SJCRH30 (cell line): ENCODE measurements around the gene POMGNT2. TPM values are rescaled to one million over a fixed set of nuclear protein-coding genes. Genes with fewer than 3 reads are reported as not detected.

Experiments used
- DNase-seq, 2 experiments: peaks; one replicate each; pipeline ENCODE4 v3.0.0-alpha.2; 2015 to 2020
- H3K27ac ChIP-seq: fragments of 250-450 bp; sonication (Bioruptor Pico); 2 replicates; pipeline ENCODE4 v1.5.1; 2020; ENCODE audit warnings: mild to moderate bottlenecking, moderate library complexity
- H3K27me3 ChIP-seq: fragments of 250-450 bp; sonication (Bioruptor Pico); 2 replicates; pipeline ENCODE4 v1.5.1; 2020; ENCODE audit warnings: mild to moderate bottlenecking, moderate library complexity
- H3K36me3 ChIP-seq: fragments of 250-450 bp; sonication (Bioruptor Pico); 2 replicates; pipeline ENCODE4 v1.5.1; 2020; ENCODE audit warnings: mild to moderate bottlenecking, moderate library complexity
- H3K4me1 ChIP-seq: fragments of 250-450 bp; sonication (Bioruptor Pico); 2 replicates; pipeline ENCODE4 v1.5.1; 2020; ENCODE audit warnings: mild to moderate bottlenecking, moderate library complexity
- H3K4me3 ChIP-seq: fragments of 250-450 bp; sonication (Bioruptor Pico); 2 replicates; pipeline ENCODE4 v1.5.1; 2020; ENCODE audit warnings: mild to moderate bottlenecking, moderate library complexity
- H3K9me3 ChIP-seq: fragments of 250-450 bp; sonication (Bioruptor Pico); replicated peaks from 2 replicates; pipeline ENCODE4 v1.5.1; 2020; ENCODE audit warnings: mild to moderate bottlenecking, moderate library complexity
- total RNA-seq: library from RNA; depleted of rRNA; stranded (reverse); fragments of >200 nt; shearing (Covaris generic); gene quantifications from 2 replicates; pipeline ENCODE4 v1.2.3, GENCODE V29; 2014; rRNA removed

Gene POMGNT2
- 1.3 and 1.8 TPM in 2 replicates for total RNA-seq

GRCh38 chr3:43105596-43106292, at the start of gene POMGNT2:
TSS of gene POMGNT2 (minus strand) at chr3:43106079. CDS start at chr3:43081431, 24,648 bp downstream.
- H3K9me3 ChIP-seq = no peaks in the 10 kb centered on the region
- H3K27me3 ChIP-seq = no peaks in the 10 kb centered on the region
- peak; percentile 37 to 42 for DNase-seq
- H3K36me3 ChIP-seq = no peaks in the 10 kb centered on the region
- no peaks in the 10 kb centered on the region for H3K4me1 ChIP-seq
- no peak within 1 kb of the TSS for H3K27ac ChIP-seq
- H3K4me3 ChIP-seq = peak within 1 kb of the TSS; percentile 49

GRCh38 chr3:43154980-43155379, 49.1 kb upstream of the POMGNT2 start:
- no peaks in the 10 kb centered on the region for H3K9me3 ChIP-seq
- H3K27me3 ChIP-seq = no peaks in the 10 kb centered on the region
- H3K27ac ChIP-seq = no peak overlapping the region
- no peak for DNase-seq
- H3K36me3 ChIP-seq = no peaks in the 10 kb centered on the region
- H3K4me3 ChIP-seq = no peak overlapping the region
- no peaks in the 10 kb centered on the region for H3K4me1 ChIP-seq

- Histone ChIP-seq H3K4me1 (no peaks in the 10 kb centered on the region), H3K9me3 (no peaks in the 10 kb centered on the region), H3K27ac (no peak overlapping the region), H3K4me3 (no peak overlapping the region), H3K36me3 (no peaks in the 10 kb centered on the region), H3K27me3 (no peaks in the 10 kb centered on the region)
- no peak for DNase-seq
These were observed 47.6 kb upstream of the POMGNT2 start for GRCh38 chr3:43153216-43154083.

GRCh38 chr3:43152649-43153048, 46.8 kb upstream of the POMGNT2 start:
- H3K36me3 ChIP-seq = no peaks in the 10 kb centered on the region
- H3K9me3 ChIP-seq = no peaks in the 10 kb centered on the region
- H3K27ac ChIP-seq = no peak overlapping the region
- H3K27me3 ChIP-seq = no peaks in the 10 kb centered on the region
- H3K4me1 ChIP-seq = no peaks in the 10 kb centered on the region
- H3K4me3 ChIP-seq = no peak overlapping the region
- DNase-seq = no peak

- no peaks in the 10 kb centered on the region for H3K9me3 ChIP-seq
- H3K4me1 ChIP-seq = no peaks in the 10 kb centered on the region
- DNase-seq = no peak
- H3K27me3 ChIP-seq = no peaks in the 10 kb centered on the region
- no peak overlapping the region for H3K4me3 ChIP-seq
- H3K36me3 ChIP-seq = no peaks in the 10 kb centered on the region
- H3K27ac ChIP-seq = no peak overlapping the region
These were observed 42.2 kb upstream of the POMGNT2 start for GRCh38 chr3:43148033-43148432.

GRCh38 chr3:43146599-43146998, 40.7 kb upstream of the POMGNT2 start:
- Histone ChIP-seq H3K36me3 (no peaks in the 10 kb centered on the region), H3K4me1 (no peaks in the 10 kb centered on the region), H3K9me3 (no peaks in the 10 kb centered on the region), H3K27me3 (no peaks in the 10 kb centered on the region), H3K27ac (no peak overlapping the region), H3K4me3 (no peak overlapping the region)
- DNase-seq = peak; percentile 5 to 7

GRCh38 chr3:43144761-43145490, 39.0 kb upstream of the POMGNT2 start:
- Histone ChIP-seq H3K27me3 (no peaks in the 10 kb centered on the region), H3K27ac (no peak overlapping the region), H3K9me3 (no peaks in the 10 kb centered on the region), H3K4me3 (no peak overlapping the region), H3K4me1 (no peaks in the 10 kb centered on the region), H3K36me3 (no peaks in the 10 kb centered on the region)
- DNase-seq = no peak

- H3K4me1 ChIP-seq = no peaks in the 10 kb centered on the region
- no peaks in the 10 kb centered on the region for H3K36me3 ChIP-seq
- H3K9me3 ChIP-seq = no peaks in the 10 kb centered on the region
- H3K27ac ChIP-seq = no peak overlapping the region
- no peak for DNase-seq
- H3K27me3 ChIP-seq = no peaks in the 10 kb centered on the region
- no peak overlapping the region for H3K4me3 ChIP-seq
These were observed 36.6 kb upstream of the POMGNT2 start for GRCh38 chr3:43142472-43142871.

- no peaks in the 10 kb centered on the region for H3K9me3 ChIP-seq
- no peaks in the 10 kb centered on the region for H3K36me3 ChIP-seq
- no peaks in the 10 kb centered on the region for H3K27me3 ChIP-seq
These were observed 32.8 kb upstream of the POMGNT2 start for GRCh38 chr3:43138488-43139231.

GRCh38 chr3:43132870-43133636, 27.2 kb upstream of the POMGNT2 start:
- Histone ChIP-seq H3K9me3 (no peaks in the 10 kb centered on the region), H3K4me1 (no peaks in the 10 kb centered on the region), H3K4me3 (no peak overlapping the region), H3K27ac (no peak overlapping the region), H3K27me3 (no peaks in the 10 kb centered on the region), H3K36me3 (no peaks in the 10 kb centered on the region)
- DNase-seq = no peak

More at GRCh38 chr3:43138488-43139231, 32.8 kb upstream of the POMGNT2 start:
- no peak overlapping the region for H3K27ac ChIP-seq
- DNase-seq = no peak
- H3K4me3 ChIP-seq = no peak overlapping the region
- H3K4me1 ChIP-seq = no peaks in the 10 kb centered on the region

- Histone ChIP-seq H3K27me3 (no peaks in the 10 kb centered on the region), H3K9me3 (no peaks in the 10 kb centered on the region), H3K27ac (no peak overlapping the region), H3K36me3 (no peaks in the 10 kb centered on the region), H3K4me1 (no peaks in the 10 kb centered on the region), H3K4me3 (no peak overlapping the region)
- no peak for DNase-seq
These were observed 26.3 kb upstream of the POMGNT2 start for GRCh38 chr3:43132193-43132592.

GRCh38 chr3:43128464-43128863, 22.6 kb upstream of the POMGNT2 start:
- H3K27ac ChIP-seq = no peak overlapping the region
- no peaks in the 10 kb centered on the region for H3K9me3 ChIP-seq
- no peaks in the 10 kb centered on the region for H3K4me1 ChIP-seq
- no peak for DNase-seq
- H3K4me3 ChIP-seq = no peak overlapping the region
- H3K36me3 ChIP-seq = no peaks in the 10 kb centered on the region
- no peaks in the 10 kb centered on the region for H3K27me3 ChIP-seq

GRCh38 chr3:43126536-43126935, 20.7 kb upstream of the POMGNT2 start:
- Histone ChIP-seq H3K27ac (no peak overlapping the region), H3K4me3 (no peak overlapping the region), H3K4me1 (no peaks in the 10 kb centered on the region), H3K9me3 (no peaks in the 10 kb centered on the region), H3K27me3 (no peaks in the 10 kb centered on the region), H3K36me3 (no peaks in the 10 kb centered on the region)
- DNase-seq = no peak

- no peaks in the 10 kb centered on the region for H3K36me3 ChIP-seq
- no peaks in the 10 kb centered on the region for H3K9me3 ChIP-seq
- H3K4me3 ChIP-seq = no peak overlapping the region
- DNase-seq = no peak
- no peaks in the 10 kb centered on the region for H3K4me1 ChIP-seq
- H3K27ac ChIP-seq = no peak overlapping the region
- H3K27me3 ChIP-seq = no peaks in the 10 kb centered on the region
These were observed 18.0 kb upstream of the POMGNT2 start for GRCh38 chr3:43123895-43124294.
